HCT116 (cell line): ENCODE data around the gene EP400. TPM values are rescaled to one million over a fixed set of nuclear protein-coding genes. Genes with fewer than 3 reads are reported as not detected.

Source experiments
- ATAC-seq: fragments of 200-7000 bp; cut with Tn5 transposase; 2 replicates; pipeline ENCODE4 v1.9.1; 2020; ENCODE audit warnings: mild to moderate bottlenecking, moderate library complexity
- BruUV-seq: library from RNA; stranded (reverse); fragments of 400-500 nt; replicated peaks from 2 replicates; lab custom pipeline; 2021; lab: Mats Ljungman, UMichigan
- CTCF ChIA-PET: fragments of 300-600 bp; sonication (Branson Sonifier 250); formaldehyde crosslinking; loops from one replicate; lab custom pipeline; 2021; ENCODE audit warnings: antibody characterized with exemption; lab: Charles Lee
- POLR2A ChIA-PET: fragments of 300-600, 350-600 bp; sonication (Branson Sonifier 250); formaldehyde crosslinking; loops from one replicate; lab custom pipeline; 2021; ENCODE audit warnings: antibody characterized with exemption; lab: Charles Lee
- RAD21 ChIA-PET, 2 experiments: fragments of 300-600 bp; sonication (Branson Sonifier 250); formaldehyde crosslinking; loops; one replicate each; lab custom pipeline; 2023; ENCODE audit warnings: low total read pairs in 2 of 2; ENCODE audit not compliant: uncharacterized antibody in 2 of 2, unreplicated experiment in 2 of 2, low non-redundant PET in 1 of 2; lab: Charles Lee
- DNase-seq: peaks from one replicate; pipeline ENCODE4 v3.0.0-alpha.2; 2010; ENCODE audit warnings: low read depth, low spot score
- H2AFZ ChIP-seq: fragments of 200-600 bp; shearing (Covaris generic), sonication (generic); 2 replicates; pipeline ENCODE4 v1.6.1; 2017; ENCODE audit warnings: low read depth, mixed run types, mixed read lengths, antibody characterized with exemption, low read length; ENCODE audit not compliant: poor library complexity, severe bottlenecking
- H3K27ac ChIP-seq: 2 replicates; pipeline ENCODE4 v1.5.1; 2012; ENCODE audit warnings: low read depth, low read length
- H3K27me3 ChIP-seq: fragments of 200-600 bp; sonication (generic); 2 replicates; pipeline ENCODE4 v1.6.1; 2016; ENCODE audit warnings: mixed run types, low read length, mixed read lengths; ENCODE audit not compliant: insufficient read depth
- H3K36me3 ChIP-seq, 2 experiments: fragments of 200-500 bp in 1 of 2; fragments of 200-600 bp in 1 of 2; sonication (Bioruptor generic) in 1 of 2; sonication (generic) in 1 of 2; 2 replicates each; pipeline versions ENCODE4 v1.5.1 to v1.6.1; 2014 to 2016; ENCODE audit warnings: low read length in 2 of 2, inconsistent platforms in 1 of 2, mixed read lengths in 1 of 2, mixed run types in 1 of 2; ENCODE audit not compliant: insufficient read depth in 2 of 2, control insufficient read depth in 1 of 2
- H3K4me1 ChIP-seq, 2 experiments: fragments of 200-600 bp in 1 of 2; sonication (generic) in 1 of 2; 2 replicates each; pipeline versions ENCODE4 v1.5.1 to v1.6.1; 2012 to 2017; ENCODE audit warnings: low read length in 2 of 2, inconsistent platforms in 1 of 2, mild to moderate bottlenecking in 1 of 2, mixed read lengths in 1 of 2, mixed run types in 1 of 2, moderate library complexity in 1 of 2; ENCODE audit not compliant: insufficient read depth in 2 of 2, control insufficient read depth in 1 of 2
- H3K4me2 ChIP-seq: fragments of 200-600 bp; sonication (generic); 2 replicates; pipeline ENCODE4 v1.6.1; 2017; ENCODE audit warnings: mixed run types, low read length, mixed read lengths
- H3K4me3 ChIP-seq, 2 experiments: fragments of 200-600 bp in 1 of 2; sonication (generic) in 1 of 2; replicated peaks in 1 of 2; 2 replicates each; pipeline ENCODE4 v1.5.1; 2011 to 2016; ENCODE audit warnings: low read length in 2 of 2, control low read depth in 1 of 2, low read depth in 1 of 2, mild to moderate bottlenecking in 1 of 2, mixed read lengths in 1 of 2, mixed run types in 1 of 2
- H3K79me2 ChIP-seq: fragments of 200-600 bp; sonication (generic); 2 replicates; pipeline ENCODE4 v1.6.1; 2017; ENCODE audit warnings: mild to moderate bottlenecking, mixed run types, low read length, moderate library complexity, mixed read lengths; ENCODE audit not compliant: insufficient read depth
- H3K9ac ChIP-seq: fragments of 200-600 bp; sonication (generic); 2 replicates; pipeline ENCODE4 v1.6.1; 2016; ENCODE audit warnings: low read length, mixed read lengths
- H3K9me2 ChIP-seq: fragments of 200-600 bp; sonication (generic), shearing (Covaris generic); 2 replicates; pipeline ENCODE4 v1.6.1; 2017; ENCODE audit warnings: mixed run types, mild to moderate bottlenecking, moderate library complexity; ENCODE audit not compliant: insufficient read depth
- H3K9me3 ChIP-seq, 2 experiments: fragments of 200-500 bp in 1 of 2; fragments of 200-600 bp in 1 of 2; sonication (Bioruptor generic) in 1 of 2; sonication (generic) in 1 of 2; 2 replicates each; pipeline ENCODE4 v1.6.1; 2014 to 2017; ENCODE audit warnings: low read length in 2 of 2, mixed read lengths in 2 of 2, inconsistent platforms in 1 of 2, low read depth in 1 of 2, mild to moderate bottlenecking in 1 of 2, mixed run types in 1 of 2, moderate library complexity in 1 of 2; ENCODE audit not compliant: control insufficient read depth in 1 of 2, insufficient read depth in 1 of 2
- H4K20me1 ChIP-seq: fragments of 200-600 bp; sonication (generic), shearing (Covaris generic); 2 replicates; pipeline ENCODE4 v1.6.1; 2017; ENCODE audit warnings: mixed run types, mild to moderate bottlenecking, moderate library complexity; ENCODE audit not compliant: insufficient read depth
- ATF3 ChIP-seq: IDR thresholded peaks from 2 replicates; pipeline ENCODE4 v1.6.1; 2012
- CBX3 ChIP-seq: IDR thresholded peaks from 2 replicates; pipeline ENCODE4 v1.6.1; 2012; ENCODE audit warnings: low read depth
- ELF1 ChIP-seq: IDR thresholded peaks from 2 replicates; pipeline ENCODE4 v1.6.1; 2012; ENCODE audit warnings: low read depth, borderline replicate concordance
- EZH2phosphoT487 ChIP-seq: fragments of 200-600 bp; IDR thresholded peaks from 2 replicates; pipeline ENCODE4 v1.6.1; 2018; ENCODE audit warnings: antibody characterized with exemption, borderline replicate concordance
- JUND ChIP-seq: IDR thresholded peaks from 2 replicates; pipeline ENCODE4 v1.6.1; 2012
- MAX ChIP-seq: IDR thresholded peaks from 2 replicates; pipeline ENCODE4 v1.6.1; 2012
- POLR2A ChIP-seq: IDR thresholded peaks from 2 replicates; pipeline ENCODE4 v1.7.0; 2011; ENCODE audit warnings: borderline replicate concordance; ENCODE audit not compliant: insufficient read depth, insufficient read length; ENCODE audit errors: extremely low read depth
- RAD21 ChIP-seq: IDR thresholded peaks from 2 replicates; pipeline ENCODE4 v1.6.1; 2012; ENCODE audit warnings: low read depth, mild to moderate bottlenecking
- YY1 ChIP-seq: IDR thresholded peaks from 2 replicates; pipeline ENCODE4 v1.6.1; 2011; ENCODE audit warnings: low read length, low read depth, moderate library complexity, mild to moderate bottlenecking; ENCODE audit not compliant: insufficient replicate concordance; ENCODE audit errors: extremely low read depth
- ZFX ChIP-seq: fragments of 450-650 bp; IDR thresholded peaks from 2 replicates; pipeline ENCODE4 v1.6.1; 2017
- ZNF274 ChIP-seq: fragments of 200-500 bp; sonication (Bioruptor generic); IDR thresholded peaks from 2 replicates; pipeline ENCODE4 v1.6.1; 2014; ENCODE audit warnings: mild to moderate bottlenecking, low read depth, low read length, inconsistent platforms
- intact Hi-C: fragments of 100-400 bp; cut with micrococcal nuclease; formaldehyde crosslinking; loops from 2 replicates; pipeline ENCODE4 v1.10.0; 2022
- total RNA-seq: library from RNA; stranded (reverse); gene quantifications from one replicate; pipeline ENCODE4 v1.2.1, GENCODE V29; 2021; ENCODE audit not compliant: unreplicated experiment

Gene EP400
- total RNA-seq, 1 experiment from 2014 or later, result 54.5 TPM

- Histone ChIP-seq H3K9ac (peak overlapping the region; percentile 96), H2AFZ (no peak overlapping the region), H3K9me2 (no peaks in the 10 kb centered on the region), H3K27me3 (no peaks in the 10 kb centered on the region), H3K4me1 (peaks cover 12 to 26% of the 10 kb centered on the region in 2 experiments), H3K27ac (peak overlapping the region; percentile 85), H3K4me3 (peak overlapping the region; percentile 96), H3K9me3 (no peaks in the 10 kb centered on the region), H3K36me3 (peaks cover 21 to 37% of the 10 kb centered on the region in 2 experiments; a peak in 3 of 4 replicates), H4K20me1 (no peaks in the 10 kb centered on the region), H3K4me2 (peak overlapping the region; percentile 86), H3K79me2 (peaks cover 46% of the 10 kb centered on the region)
- TF ChIP-seq ZFX (peak; percentile 70; the same call in 1 of the 2 replicates), RAD21 (no peak), MAX (peak; percentile 21; the same call in 1 of the 2 replicates)
- ATAC-seq (peak; percentile 10), DNase-seq (no peak)
- intact Hi-C loops, result no loop called here
- no TSS peak for BruUV-seq
- ChIA-PET POLR2A (no interaction called here), RAD21 (interaction anchor here in 1 of 2 experiments (0.7 kb wide), 1 partner anchor 825 kb away, joined by 3 read pairs; no protein-coding TSS in a partner anchor), CTCF (no interaction called here)
Measured at GRCh38 chr12:131929581-131930456, 19.9 kb upstream of the EP400 start.

GRCh38 chr12:131930510-131930909, 19.2 kb upstream of the EP400 start:
- no peak for ATAC-seq
- BruUV-seq, result TSS peak; percentile 20
- ChIA-PET POLR2A (no interaction called here), RAD21 (no interaction called here), CTCF (no interaction called here)
- H3K9me3 ChIP-seq, result no peaks in the 10 kb centered on the region
- peak overlapping the region; percentile 96 for H3K4me3 ChIP-seq
- no peak for DNase-seq
- H4K20me1 ChIP-seq, result no peaks in the 10 kb centered on the region
- H3K4me1 ChIP-seq, result peaks cover 12 to 26% of the 10 kb centered on the region in 2 experiments
- H3K79me2 ChIP-seq, result peaks cover 46% of the 10 kb centered on the region
- no peaks in the 10 kb centered on the region for H3K27me3 ChIP-seq
- intact Hi-C loops, result no loop called here
- peak overlapping the region; percentile 86 for H3K4me2 ChIP-seq
- H2AFZ ChIP-seq, result no peak overlapping the region
- no peaks in the 10 kb centered on the region for H3K9me2 ChIP-seq
- peaks cover 25 to 37% of the 10 kb centered on the region in 2 experiments; a peak in 3 of 4 replicates for H3K36me3 ChIP-seq
- peak overlapping the region; percentile 96 for H3K9ac ChIP-seq
- H3K27ac ChIP-seq, result peak overlapping the region; percentile 85
- TF ChIP-seq ZFX (no peak), CBX3 (no peak), JUND (no peak), ATF3 (no peak), YY1 (no peak), ZNF274 (no peak), POLR2A (no peak), ELF1 (no peak), EZH2phosphoT487 (no peak)
